NT2/D1 (cell line): ENCODE measurements around the gene UACA.

Experiments
- SUZ12 ChIP-seq: IDR thresholded peaks from 2 replicates; pipeline ENCODE4 v1.6.1; 2011; ENCODE audit not compliant: insufficient read length, insufficient read depth; ENCODE audit errors: extremely low read depth
- YY1 ChIP-seq: IDR thresholded peaks from 2 replicates; pipeline ENCODE4 v1.6.1; 2011; ENCODE audit not compliant: insufficient read length, insufficient read depth
- ZNF274 ChIP-seq: IDR thresholded peaks from 2 replicates; pipeline ENCODE4 v1.6.1; 2011; ENCODE audit warnings: mild to moderate bottlenecking, low read depth, low read length

DNA sequence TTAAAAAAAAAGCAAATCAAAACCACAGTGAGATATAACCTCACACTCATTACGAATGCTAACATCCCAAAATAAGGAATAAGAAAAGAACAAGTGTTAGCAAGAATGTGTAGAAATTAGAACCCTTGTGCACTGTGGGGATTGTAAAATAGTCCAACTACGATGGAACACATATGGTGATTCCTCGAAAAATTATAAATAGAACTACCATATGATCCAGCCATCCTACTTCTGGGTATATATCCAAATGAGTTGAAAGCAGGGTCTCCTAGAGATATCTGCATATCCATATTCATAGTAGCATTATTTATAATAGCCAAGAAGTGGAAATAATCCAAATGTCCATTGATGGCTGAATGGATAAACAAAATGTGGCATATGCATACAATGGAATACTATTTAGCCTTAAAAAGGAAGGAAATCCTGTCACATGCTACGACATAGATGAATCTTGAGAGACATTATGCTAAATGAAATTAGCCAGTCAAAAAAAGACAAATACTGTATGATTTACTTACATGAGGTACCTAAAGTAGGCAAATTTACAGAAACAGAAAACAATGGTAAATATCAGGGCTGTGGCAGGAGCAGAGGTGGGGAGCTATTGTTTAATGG lies 55.6 kb downstream of the UACA start:
- TF ChIP-seq SUZ12 (no peak), ZNF274 (no peak), YY1 (no peak)
